HG03520 (cell line): ENCODE data around the gene RPS26.
"Not testable (repeated sequence)": the region's sequence is repeated elsewhere in the genome, so short reads cannot be mapped to it uniquely, and the experiment has no call there.

Experiments
- ATAC-seq: cut with Tn5 transposase; IDR thresholded peaks from one replicate; pipeline ENCODE4 v1.9.1; 2021; ENCODE audit warnings: mild to moderate bottlenecking, moderate library complexity; ENCODE audit not compliant: unreplicated experiment

RPS26 gene

DNA sequence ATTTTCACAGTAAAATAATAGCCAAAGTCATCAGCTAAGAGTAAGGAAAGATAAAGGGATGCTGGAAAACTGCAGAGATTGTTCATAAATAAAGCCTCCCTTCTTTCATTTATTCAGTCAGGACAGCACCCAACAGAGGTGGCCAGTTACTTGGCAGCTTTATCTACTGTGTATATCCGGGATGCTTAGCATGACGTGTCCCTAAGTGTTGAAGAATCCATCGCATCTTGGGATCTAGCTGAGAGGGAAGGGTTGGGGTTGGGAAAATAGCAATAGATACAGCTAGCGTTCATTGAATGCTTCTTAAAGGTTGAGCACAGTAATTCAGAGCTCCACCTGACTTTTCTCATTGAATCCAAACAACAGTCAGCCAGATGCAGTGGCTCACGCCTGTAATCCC lies 32.7 kb downstream of the RPS26 start:
- no peak for ATAC-seq

GRCh38 chr12:56077966-56078365 lies 36.2 kb downstream of the RPS26 start:
- not testable (repeated sequence) for ATAC-seq

DNA sequence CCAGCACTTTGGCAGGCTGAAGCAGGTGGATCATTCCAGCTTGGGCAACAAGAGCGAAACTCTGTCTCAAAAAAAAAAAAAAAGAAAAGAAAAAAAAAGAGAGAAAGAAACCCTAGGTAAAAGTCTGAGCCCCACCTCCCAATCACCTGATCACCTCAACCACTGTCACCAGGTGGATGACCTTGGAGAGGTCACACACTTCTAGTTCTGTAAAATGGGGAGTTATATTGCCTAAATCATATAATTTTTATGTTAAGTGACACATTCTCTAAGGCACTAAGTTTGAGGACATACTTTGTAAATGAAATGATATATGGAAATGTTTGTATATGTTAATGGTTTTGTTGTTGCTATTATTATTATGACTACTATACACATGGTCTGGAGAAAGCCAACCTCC lies 36.7 kb downstream of the RPS26 start:
- no peak for ATAC-seq

DNA sequence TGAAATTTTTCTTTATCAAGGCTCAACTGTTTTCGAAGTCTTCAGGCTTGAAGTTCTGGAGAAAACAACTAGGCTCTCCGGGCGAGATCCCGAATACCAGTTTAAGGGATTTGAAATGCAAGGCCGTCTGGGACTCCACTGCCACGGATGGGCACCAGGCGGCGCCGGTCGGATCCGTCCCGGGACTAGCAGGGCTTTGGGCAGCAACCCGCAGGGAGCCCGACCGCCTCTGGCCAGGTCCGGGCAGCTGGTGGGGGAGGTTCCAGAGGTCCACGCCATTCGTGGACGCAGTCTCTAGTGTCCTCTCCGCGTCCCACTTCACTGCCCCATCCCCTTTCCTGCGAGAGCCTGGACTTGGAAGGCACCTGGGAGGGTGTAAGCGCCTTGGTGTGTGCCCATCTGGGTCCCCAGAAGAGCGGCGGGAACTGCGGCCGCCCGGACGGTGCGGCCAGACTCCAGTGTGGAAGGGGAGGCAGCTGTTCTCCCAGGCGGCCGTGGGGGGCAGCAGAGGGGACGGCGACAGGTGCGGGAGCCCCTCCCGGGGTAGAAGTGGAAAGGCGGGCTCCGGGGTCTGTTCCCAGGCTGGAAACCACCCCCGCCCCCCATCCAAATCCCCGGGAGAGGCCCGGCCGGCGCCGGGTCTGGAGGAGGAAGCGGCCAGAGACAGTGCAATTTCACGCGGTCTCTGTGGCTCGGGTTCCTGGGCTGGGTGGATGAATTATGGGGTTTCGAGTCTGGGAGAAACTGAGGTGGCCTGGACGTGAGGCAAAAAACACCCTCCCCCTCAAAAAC lies 37.4 kb downstream of the RPS26 start:
- no peak for ATAC-seq

DNA sequence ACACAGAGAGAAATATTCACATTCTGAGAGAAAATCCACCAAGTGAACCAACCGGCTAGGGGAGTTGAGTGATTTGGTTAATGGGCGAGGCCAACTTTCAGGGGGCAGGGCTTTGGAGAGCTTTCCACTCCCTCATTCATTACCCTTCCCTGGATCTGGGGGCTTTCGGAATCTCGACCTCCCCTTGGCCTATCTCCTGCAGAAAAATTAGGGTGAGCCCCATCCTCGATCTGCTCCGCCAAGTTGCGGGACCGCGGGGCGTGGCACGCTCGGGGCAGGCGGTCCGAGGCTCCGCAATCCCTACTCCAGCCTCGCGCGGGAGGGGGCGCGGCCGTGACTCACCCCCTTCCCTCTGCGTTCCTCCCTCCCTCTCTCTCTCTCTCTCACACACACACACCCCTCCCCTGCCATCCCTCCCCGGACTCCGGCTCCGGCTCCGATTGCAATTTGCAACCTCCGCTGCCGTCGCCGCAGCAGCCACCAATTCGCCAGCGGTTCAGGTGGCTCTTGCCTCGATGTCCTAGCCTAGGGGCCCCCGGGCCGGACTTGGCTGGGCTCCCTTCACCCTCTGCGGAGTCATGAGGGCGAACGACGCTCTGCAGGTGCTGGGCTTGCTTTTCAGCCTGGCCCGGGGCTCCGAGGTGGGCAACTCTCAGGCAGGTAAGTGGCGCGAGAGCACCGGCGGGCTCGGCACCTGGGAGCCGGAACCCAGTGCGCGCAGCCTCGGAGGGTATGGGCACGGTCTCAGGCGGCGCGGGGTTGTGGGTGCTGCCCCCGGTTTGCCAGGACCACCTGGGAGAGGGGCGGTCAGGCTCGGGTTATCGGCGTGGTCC lies 38.2 kb downstream of the RPS26 start, which contains the start of gene ERBB3:
ERBB3 (plus strand) TSS at position 443 of the 833 bp plus-strand sequence; CDS start at position 579, 136 bp downstream.
- no peak for ATAC-seq

DNA sequence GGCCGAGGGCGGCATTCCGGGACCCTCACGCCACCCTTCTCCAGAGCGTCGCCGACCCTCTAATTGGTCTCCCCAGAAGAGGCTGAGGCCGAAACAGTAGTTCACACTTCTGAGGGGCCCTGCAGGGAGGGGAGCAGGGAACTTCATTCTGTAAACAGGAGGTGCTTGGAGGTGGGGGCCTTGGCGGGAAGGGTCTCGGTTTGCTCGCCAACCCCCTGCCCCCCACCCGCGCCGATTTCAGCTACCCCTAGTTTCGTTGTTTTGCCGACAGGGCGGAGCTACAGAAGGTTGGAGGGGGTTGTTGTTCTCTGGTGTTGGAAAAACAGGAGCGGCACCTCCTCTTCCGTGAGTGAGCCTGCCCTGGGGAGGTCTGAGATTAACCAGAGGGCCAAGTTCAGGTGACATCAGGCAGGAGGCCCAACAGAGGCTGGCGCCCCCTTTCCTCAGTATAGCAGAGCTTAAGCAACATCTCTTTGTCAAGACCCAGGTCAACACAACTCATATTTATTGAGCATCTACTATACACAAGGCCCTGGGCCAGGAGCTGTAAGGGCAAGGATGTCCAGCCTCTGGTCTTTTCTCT lies 38.9 kb downstream of the RPS26 start:
- no peak for ATAC-seq

DNA sequence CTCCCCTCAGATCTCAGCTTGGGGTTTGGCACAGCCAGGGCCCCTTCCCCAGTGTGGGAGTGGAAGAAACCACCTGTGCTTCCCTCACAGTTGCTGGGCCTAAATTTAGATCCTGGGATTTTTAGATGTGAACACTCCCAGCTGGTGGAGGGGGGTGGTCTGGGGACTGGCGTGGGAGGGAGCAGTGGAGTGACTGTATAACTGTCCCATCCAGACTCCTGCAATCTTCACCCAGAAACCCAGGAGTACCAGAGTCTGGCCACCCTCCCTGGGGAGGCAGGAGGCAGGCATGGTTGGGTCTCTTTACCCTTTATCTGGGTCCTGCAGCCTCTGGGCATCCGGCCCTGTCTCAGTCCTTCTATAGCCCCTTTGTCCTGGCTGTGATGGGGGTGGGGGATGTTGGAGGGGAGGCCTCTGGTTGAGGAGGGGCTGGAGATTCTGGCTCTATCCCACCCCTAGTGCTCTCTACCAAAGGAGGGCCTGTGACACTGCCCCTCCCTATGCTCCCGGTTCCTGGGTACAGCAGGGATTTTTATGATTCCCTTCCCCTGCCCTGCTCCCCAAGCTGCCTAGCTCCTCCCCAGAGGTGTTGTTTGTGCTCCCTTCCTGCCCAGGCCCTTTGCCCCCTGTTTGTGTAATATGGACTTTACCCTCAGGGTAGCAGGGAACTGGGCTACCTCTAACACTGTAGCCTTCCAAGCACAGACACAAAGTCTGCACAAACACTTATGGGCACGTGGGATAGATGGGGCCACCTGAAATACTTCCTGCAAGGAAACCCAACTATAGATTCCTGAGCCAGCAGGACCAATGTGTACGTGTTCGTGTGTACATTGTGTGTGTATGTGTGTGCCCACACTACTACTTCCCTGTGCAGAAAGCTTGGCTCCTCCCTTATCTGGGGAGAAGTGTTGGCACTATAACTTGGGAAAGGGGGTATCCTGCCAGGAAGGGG lies 40.0 kb downstream of the RPS26 start:
- ATAC-seq, result no peak

DNA sequence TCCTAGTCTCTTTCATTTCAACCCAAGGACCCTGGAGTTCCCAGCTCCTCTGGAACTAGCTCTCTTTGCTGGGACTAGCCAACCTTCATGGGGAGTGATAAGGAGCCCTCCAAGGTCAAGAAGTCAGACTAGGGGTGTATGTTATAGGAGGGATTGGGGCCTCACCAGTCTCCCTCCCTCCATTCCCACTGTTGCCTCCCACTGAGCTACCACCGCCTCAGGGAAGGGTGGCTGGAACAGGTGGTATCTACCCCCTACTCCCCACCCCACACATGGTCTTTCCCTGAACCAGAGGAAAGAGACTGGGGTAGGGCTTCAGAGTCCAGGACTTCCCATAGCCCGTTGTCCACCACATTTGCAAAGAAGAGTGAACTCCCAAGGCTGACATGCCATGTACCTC lies 40.7 kb downstream of the RPS26 start:
- no peak for ATAC-seq

- no peak for ATAC-seq
These were observed 41.2 kb downstream of the RPS26 start for GRCh38 chr12:56082967-56083366.

DNA sequence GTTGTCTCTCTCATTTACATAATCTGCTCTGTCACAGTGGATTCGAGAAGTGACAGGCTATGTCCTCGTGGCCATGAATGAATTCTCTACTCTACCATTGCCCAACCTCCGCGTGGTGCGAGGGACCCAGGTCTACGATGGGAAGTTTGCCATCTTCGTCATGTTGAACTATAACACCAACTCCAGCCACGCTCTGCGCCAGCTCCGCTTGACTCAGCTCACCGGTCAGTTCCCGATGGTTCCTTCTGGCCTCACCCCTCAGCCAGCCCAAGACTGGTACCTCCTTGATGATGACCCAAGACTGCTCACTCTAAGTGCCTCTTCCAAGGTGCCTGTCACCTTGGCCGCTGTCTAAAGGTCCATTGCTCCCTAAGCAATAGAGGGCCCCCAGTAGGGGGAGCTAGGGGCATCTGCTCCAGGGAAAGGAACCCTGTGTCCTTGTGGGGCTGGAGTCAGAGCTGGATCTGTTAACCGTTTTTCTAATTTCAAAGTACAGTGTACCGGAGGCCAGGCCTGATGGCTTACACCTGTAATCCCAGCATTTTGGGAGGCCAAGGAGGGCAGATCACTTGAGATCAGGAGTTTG lies 43.3 kb downstream of the RPS26 start:
- ATAC-seq, result no peak

DNA sequence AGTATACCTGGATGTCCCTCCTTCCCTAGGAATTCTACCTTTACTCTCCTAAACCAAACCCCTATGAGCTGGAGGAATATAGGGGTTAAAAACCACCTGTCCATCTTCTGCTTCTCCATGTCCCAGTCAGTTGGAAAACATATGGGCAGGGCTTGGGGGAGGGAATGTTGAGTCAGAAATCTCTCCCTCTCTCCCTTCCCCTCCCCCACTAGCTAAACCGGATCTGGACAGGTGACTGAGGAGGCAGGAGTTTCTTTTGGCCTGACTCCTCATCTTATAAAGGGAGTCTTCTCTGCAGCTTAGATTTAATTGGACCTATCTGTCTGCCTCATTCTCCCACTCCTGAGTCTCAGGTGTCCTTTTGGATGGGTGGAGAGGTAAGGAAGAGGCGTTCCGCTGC lies 44.4 kb downstream of the RPS26 start:
- ATAC-seq, result no peak

- no peak for ATAC-seq
These were observed 44.9 kb downstream of the RPS26 start for GRCh38 chr12:56086608-56087007.

DNA sequence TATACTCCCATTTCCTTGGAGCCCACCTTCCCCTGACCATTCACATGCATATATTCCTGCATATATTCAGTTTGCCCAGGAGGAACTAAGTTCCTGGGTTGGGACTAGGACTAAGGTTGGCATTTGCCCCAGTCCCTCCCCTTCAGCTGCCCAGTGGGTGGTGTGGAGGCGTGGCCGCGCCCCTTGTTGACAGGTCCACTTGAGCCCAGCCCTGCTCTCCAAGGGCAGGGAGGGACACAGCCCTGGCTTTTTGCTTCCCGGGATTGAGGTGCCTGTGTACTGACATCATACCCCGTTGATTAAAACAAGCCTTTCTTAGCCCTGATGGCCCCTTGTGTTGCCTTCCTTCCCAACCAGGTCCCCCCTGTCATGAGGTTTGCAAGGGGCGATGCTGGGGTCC lies 45.5 kb downstream of the RPS26 start:
- ATAC-seq, result no peak
